Measurements from ENCODE around the gene PCSK6. TPM values are rescaled to one million over a fixed set of nuclear protein-coding genes. Genes with fewer than 3 reads are reported as not detected.

Gene PCSK6
- total RNA-seq, 2 donors from 2014 or later, result 0.61 to 2.1 TPM

DNA sequence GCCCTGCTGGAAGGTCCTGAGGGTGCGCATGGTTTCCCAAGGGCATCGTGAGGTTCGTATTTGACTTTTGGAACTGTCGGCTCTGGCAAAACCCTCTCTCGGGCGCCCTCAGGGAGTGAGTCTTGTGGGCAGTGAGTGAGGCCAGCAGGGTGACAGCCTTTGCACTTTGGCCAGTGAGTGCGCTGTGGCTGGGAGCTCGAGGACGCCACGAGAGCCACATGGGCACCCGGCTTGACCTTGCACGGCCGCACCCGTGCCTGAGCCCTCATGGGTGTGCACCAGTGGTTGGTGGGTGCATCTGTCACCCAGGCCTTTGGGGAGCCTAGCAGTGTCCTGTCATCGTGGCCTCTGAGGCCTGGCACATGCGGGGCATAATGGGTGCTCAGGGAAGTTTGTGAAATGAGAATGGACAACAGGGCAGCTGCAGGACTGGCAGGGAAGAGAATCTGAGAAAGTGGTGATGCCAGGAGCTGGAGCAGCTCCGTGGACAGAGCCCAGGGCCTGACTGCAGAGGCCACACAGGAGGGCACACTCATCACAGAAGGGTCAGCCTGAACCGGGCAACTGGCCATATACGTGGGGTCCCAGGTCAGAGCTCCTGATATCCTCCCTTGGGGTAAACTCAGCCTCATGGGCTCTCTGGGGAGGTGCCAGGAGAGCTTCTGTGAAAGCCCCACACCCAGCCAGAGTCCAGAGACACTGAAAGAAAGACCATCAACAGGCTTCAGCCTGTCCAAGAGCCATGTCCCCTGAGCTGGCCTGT, 164.1 kb downstream of the PCSK6 start:
- DNase-seq (ENCODE audit: low spot score in 2 of 2), result peak in 1 of 2 donors; percentile 41
- Mint-ChIP-seq H3K9me3 (no peaks in the 10 kb centered on the region), H3K27ac (no peak overlapping the region), H3K36me3 (no peaks in the 10 kb centered on the region)
- ATAC-seq, result no peak

DNA sequence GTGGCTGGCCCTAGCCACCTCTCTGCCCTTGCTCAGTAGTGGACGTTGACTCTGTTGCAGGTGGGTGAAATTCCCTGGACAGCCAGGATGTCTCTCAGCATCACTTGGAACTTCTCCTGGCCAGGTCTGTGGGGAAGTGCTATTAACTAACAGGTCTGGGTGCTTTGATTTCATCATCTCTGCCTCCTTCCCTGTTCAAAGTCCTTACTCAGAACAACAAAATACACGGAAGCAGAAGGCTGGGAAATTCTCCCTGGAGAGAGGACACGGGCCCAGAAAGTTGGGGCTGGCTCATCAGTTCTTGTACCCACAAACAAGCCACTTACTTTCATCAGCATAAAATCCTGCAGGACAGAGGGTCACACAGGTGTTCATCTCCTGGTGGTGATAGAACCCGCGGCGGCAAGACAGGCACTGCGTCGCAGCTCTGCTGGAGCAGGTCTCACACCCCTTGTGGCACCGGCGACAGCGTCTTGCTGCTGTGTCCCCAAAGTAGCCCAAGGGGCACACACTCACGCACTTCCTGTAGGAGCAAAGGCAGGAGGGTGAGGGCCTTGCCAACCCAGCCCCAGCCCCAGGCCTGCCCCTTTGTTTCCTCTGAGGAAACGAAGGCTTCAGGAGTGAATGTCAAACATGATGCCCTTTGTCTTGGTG, 164.9 kb downstream of the PCSK6 start:
- Mint-ChIP-seq H3K27ac (no peak overlapping the region), H3K9me3 (no peaks in the 10 kb centered on the region), H3K36me3 (no peaks in the 10 kb centered on the region)
- ATAC-seq (no peak), DNase-seq (ENCODE audit: low spot score in 2 of 2) (peak in 1 of 2 donors; percentile 25)

DNA sequence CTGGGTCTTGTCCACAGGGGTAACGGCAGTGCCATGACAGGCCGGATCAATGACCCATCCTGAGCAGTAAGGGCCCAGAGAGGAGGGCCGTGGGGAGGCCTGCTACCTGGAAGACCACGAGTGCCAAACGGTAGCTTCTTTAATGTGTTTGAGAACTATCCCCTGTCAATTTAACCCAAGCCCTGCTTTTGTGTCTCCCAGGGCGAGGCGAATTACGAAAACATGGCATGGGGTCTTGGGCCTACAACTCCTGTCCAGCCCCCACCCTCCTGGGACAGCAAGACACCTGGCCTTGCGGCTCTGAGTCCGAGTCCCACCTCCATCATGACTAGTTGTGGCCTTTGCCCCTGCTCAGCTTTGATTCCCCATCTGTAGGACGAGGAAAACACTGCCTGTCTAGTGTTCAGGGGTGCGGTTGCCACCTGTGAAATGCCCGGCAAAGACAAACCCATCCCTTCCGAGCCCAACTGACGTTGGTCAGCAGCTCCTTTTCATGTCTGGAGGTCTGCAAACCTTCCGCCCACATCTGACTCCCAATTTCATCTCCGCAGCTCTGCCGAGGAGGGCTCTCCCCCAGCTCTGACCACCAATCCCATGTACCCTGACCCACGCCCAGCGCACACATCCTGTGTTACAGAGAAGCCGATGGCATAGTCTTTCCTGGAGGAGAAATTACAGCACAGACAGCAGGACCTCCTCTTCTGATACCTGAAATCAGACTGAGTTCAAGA, 165.5 kb downstream of the PCSK6 start:
- Mint-ChIP-seq H3K36me3 (no peaks in the 10 kb centered on the region), H3K9me3 (no peaks in the 10 kb centered on the region), H3K27ac (no peak overlapping the region)
- DNase-seq (ENCODE audit: low spot score in 2 of 2) (peak in 1 of 2 donors; percentile 44), ATAC-seq (no peak)

DNA sequence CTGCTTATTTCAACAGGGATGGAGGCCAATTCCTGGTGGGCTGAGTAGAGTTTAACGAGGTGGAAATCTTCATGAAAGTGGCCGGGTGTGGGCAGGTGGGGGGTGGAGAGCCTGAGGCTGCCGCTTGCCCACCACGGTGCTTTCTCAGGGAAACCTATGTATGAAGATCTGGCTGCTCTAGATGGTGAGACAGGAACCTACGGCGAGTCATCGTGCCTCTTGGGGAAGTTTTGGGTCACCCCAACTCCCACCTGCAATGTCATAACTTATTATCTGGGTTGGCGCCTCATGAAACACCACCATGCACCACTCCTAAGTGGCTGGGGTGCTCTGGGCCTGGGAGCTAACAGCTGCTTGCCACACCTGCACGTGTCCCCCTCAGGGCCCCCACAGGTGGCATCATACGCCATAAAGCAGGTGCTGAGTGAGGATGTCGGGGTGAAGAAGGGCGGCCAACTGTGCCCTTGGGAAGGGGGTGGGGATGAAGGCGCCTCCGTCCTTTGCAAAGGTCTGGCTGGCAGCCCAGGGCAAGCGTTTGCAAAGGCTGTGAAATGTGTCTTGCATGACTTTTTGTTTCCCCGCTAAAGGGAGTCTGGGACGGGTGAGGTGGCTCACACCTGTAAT, 166.5 kb downstream of the PCSK6 start:
- no peak overlapping the region for H3K27ac Mint-ChIP-seq
- no peak for ATAC-seq
- no peaks in the 10 kb centered on the region for H3K9me3 Mint-ChIP-seq
- H3K36me3 Mint-ChIP-seq, result no peaks in the 10 kb centered on the region
- peak in 1 of 2 donors; percentile 25 for DNase-seq (ENCODE audit: low spot score in 2 of 2)

DNA sequence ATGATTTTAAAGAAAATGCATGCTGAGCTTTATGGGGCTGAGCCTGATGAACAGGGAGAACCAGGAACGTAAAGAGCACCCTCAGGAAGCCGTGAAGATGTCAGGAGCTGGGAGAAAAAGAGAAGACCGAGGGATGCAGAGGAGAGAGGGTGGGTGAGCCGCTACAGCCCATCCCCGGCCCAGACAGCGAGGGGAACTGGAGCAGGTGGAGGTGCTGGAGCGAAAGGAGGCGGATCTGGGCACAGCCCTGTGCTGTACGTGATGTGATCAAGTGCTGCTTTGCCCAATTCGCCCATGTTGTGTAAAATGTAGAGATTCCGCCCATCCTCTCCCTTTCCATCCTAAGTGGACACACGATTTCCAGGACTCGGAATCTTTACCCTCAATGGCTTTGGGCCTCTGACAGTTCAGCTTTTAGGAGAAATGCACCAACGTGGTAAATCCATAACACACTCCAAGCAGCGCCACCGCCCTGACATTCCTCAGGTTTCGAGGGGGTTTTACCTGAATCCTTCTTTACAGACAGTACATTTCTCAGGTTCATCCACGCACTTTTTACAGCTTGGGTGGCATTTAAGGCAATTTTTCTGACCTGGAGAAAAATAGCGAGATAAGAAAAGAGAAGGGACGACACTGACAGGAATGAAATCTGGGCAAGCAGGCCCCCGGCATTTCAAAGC, 167.4 kb downstream of the PCSK6 start:
- ATAC-seq (no peak), DNase-seq (ENCODE audit: low spot score in 2 of 2) (peak in 1 of 2 donors; percentile 25)
- no peaks in the 10 kb centered on the region for H3K36me3 Mint-ChIP-seq
- H3K27ac Mint-ChIP-seq, result peak overlapping the region in 1 of 2 donors; percentile 72
- no peaks in the 10 kb centered on the region for H3K9me3 Mint-ChIP-seq

DNA sequence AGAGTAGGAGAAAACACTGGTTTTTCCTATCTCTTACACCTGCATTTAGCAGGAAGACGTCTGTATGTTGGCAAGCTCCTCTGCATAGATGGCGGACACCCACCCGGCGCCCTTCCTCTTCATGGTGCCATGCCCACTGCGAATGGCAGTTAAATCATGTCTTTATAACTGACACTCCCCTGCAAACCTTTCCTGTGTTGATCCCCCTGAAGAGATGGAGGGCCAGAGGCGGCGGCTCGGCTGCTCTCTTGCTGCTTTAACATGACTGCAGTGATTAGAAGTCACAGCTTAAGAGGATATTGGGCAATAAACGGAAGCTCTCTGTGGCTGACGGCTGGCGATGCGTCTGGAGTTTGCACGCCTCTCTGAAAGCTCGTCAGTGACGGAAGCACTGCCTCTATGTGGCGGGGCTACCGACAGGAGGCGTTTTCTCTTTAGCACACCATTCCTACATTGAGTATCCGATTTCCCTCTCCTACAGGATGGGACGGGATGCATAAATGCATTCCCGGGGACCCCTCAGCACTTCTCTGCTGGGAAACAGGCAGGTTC, 168.9 kb downstream of the PCSK6 start:
- DNase-seq (ENCODE audit: low spot score in 2 of 2), result peak; percentile 54 to 59
- H3K36me3 Mint-ChIP-seq, result no peaks in the 10 kb centered on the region
- ATAC-seq, result peak; percentile 95 to 97
- peak overlapping the region; percentile 29 to 72 for H3K27ac Mint-ChIP-seq
- no peaks in the 10 kb centered on the region for H3K9me3 Mint-ChIP-seq

DNA sequence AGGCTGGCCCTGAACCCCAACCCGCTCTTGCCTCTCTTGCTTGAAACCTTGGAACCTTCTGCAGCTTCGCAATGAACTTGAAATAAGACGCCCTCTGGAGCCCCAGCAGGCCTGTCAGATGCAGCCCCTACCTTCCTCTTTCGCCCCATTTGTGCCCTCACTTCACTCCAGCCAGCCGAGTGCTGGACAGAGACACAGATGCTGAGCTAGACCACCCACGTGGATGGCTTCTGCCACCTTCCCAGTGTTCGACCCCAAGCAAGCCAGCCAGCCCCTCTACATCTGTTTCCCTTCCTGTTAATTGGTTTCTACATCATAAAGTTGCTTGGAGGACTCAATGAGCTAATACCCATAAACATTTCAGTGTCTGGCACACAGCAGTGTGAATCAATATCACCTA, 170.7 kb downstream of the PCSK6 start:
- Mint-ChIP-seq H3K9me3 (no peaks in the 10 kb centered on the region), H3K36me3 (no peaks in the 10 kb centered on the region), H3K27ac (no peak overlapping the region)
- DNase-seq (ENCODE audit: low spot score in 2 of 2), result peak in 1 of 2 donors; percentile 38
- no peak for ATAC-seq

DNA sequence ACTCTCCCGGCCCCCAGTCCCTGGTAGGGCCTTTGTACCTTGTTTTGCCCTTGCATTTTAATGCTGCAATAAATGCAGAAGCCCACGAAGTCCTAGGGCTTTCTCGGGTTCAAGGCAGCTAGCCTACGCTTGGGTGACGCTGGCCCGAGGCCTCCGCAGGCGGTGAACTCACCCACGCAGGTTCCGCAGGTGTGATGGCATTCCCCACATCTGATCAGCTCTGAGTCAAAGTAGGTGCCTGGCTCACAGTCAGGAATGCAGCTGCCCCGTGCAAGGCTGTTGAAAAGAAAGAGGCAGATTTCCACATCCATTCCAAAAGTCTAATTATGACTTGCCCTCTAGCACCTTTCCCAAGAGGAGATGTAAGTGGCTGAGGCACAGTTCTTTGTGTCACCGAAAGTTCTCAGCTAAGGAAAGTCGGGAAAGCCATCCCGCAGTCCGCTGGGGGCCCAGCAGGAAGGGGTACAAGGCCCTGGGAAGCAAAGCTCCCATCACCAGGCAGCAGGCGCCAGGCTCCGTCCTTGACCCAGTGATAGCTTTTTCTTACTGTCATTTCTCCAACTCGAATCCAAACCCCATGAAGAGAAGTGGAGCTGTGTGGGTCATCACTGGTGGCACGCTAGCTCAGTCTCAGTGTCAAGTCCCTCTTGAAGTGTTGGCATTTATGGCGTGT, 171.2 kb downstream of the PCSK6 start:
- no peak for ATAC-seq
- no peak overlapping the region for H3K27ac Mint-ChIP-seq
- peak in 1 of 2 donors; percentile 48 for DNase-seq (ENCODE audit: low spot score in 2 of 2)
- no peaks in the 10 kb centered on the region for H3K9me3 Mint-ChIP-seq
- H3K36me3 Mint-ChIP-seq, result no peaks in the 10 kb centered on the region

DNA sequence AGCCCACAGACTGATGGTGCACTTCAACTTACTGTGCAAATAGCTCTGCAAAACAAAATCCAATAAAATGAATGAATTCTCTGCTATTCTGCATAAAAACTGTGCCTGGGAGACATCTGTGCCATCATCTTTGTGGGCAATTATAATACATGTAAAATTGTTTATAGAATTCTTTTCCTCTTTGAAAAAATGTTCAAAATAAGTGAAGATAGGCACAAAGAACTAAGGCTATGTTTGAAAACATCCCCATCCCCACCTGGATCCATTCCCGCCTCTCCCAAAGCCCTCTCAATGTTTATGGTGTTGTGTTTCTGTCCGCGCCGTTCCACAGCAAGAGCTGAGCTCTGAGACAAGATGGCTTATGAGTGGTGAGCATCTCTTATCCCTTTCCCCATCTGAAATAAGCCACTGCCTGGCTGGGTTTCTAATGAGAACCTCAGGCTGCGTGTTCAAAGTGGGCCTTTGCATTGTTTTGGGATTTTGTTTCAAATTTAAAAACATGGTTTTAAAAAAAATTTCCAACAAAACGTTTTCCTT, 172.1 kb downstream of the PCSK6 start:
- ATAC-seq (no peak), DNase-seq (ENCODE audit: low spot score in 2 of 2) (no peak)
- H3K9me3 Mint-ChIP-seq, result no peaks in the 10 kb centered on the region
- no peak overlapping the region for H3K27ac Mint-ChIP-seq
- H3K36me3 Mint-ChIP-seq, result no peaks in the 10 kb centered on the region

DNA sequence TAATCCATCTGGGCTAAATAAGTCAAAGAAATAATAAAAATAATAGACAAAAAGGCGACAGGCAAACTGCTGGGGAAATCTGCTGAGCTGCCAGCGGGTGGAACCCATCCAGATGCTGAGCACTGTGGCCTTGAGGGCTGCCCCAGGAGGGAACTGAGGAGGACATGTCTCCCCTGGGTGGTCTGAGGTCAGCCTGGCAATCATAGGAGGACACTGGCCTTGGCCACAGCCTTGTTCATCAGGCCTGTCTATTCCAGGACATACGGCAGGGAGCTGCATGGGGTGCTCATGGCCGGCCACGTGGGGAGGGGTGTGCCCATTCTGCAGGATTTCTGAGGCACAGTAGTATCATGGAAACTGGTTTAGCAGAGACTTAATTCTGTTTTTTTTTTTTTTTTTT, 173.0 kb downstream of the PCSK6 start:
- Mint-ChIP-seq H3K36me3 (no peaks in the 10 kb centered on the region), H3K9me3 (no peaks in the 10 kb centered on the region), H3K27ac (no peak overlapping the region)
- ATAC-seq (no peak), DNase-seq (ENCODE audit: low spot score in 2 of 2) (peak in 1 of 2 donors; percentile 35)

DNA sequence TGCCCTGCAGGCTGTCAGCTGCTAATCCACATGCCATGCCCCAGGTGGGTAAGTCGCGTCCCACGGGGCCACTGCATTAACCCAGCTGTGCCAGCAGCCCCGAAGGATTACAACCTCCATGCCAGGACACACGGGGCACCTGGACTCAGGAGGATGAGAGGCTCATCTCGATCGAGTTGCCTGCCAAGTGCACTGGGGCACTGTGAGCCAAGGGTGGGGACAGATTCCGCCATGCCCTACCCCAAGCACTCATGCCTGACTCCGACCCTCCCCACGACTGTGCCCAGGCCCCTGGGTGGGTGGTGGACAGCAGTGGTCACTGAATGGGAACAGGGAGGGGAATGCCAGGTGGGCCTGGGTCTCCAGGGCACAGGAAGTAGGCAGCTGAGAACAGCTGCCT, 173.8 kb downstream of the PCSK6 start:
- ATAC-seq (no peak), DNase-seq (ENCODE audit: low spot score in 2 of 2) (peak in 1 of 2 donors; percentile 41)
- Mint-ChIP-seq H3K36me3 (no peaks in the 10 kb centered on the region), H3K9me3 (no peaks in the 10 kb centered on the region), H3K27ac (no peak overlapping the region)

DNA sequence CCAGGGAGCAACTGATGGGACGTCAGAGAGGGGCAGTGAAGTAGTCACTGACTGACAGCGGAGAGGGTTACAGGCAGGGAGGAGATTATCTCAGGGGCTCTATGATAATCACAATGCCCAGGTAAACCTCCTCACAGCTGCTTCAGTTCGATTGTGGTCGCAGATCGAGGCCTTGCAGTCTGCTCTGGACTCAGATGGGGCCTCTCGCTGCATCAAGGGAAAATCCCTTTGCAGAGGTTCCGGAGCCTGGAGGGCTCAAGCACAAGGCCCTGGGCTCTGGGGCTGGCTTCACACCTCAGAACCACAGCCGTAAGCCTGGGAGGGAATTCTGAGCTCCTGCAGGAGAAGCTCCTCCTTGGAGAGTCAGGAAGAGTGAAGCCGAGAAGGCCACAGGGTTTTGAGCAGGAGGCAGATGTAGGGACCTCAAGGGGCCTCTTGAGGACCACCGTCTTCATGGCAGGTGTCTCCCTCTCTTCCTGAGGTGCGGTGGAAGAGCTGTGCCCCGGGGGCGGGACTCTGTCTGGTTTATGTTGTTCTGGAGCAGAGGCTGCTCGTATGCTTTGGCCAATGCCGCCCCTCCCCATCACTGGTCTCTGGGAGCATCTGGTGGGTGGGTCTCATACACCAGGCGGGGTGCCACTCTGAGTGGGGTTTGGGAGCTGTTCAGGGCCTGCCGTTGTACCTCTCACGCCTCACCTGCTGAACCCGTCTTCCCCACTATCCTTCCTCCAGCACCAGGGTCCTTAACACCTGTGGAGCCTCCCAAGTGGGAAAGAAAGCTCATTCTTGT, 175.0 kb downstream of the PCSK6 start:
- no peak overlapping the region for H3K27ac Mint-ChIP-seq
- no peaks in the 10 kb centered on the region for H3K9me3 Mint-ChIP-seq
- no peaks in the 10 kb centered on the region for H3K36me3 Mint-ChIP-seq
- no peak for ATAC-seq
- peak in 1 of 2 donors; percentile 20 for DNase-seq (ENCODE audit: low spot score in 2 of 2)

DNA sequence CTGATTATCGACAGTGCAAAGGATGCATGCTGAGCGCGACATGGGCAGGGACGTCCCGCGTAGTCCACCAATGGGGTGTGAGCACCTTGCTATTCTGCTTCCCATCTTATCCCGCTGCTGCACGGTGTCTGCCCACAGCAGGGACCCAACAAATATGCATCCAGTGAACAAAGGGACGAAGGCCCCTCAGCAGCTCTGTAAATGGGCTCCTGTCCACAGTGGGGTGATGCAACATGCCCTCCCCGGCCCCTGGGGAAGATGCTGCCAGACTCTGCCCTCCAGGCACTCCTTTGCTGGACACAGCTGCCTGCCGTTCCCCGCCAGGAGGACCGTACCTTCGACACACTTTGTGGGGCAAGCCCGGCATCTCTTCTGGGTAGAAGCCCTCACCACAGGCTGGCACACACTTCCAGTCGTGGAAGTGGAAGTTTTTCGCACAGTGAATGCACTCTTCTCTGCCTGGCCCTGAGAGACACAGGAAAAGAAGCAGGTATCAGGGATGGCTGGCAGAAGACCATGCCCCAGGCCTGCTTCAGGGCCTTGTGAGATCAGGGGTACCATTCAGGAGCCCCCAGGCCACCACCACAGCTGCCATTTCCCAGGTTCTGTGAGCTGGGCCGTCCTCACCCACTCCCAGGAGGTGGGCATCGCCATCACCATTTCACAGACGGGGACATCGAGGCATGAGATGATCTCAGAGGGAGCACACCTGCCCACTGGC, 176.3 kb downstream of the PCSK6 start:
- Mint-ChIP-seq H3K9me3 (no peaks in the 10 kb centered on the region), H3K36me3 (no peaks in the 10 kb centered on the region), H3K27ac (no peak overlapping the region)
- DNase-seq (ENCODE audit: low spot score in 2 of 2), result peak in 1 of 2 donors; percentile 33
- no peak for ATAC-seq

DNA sequence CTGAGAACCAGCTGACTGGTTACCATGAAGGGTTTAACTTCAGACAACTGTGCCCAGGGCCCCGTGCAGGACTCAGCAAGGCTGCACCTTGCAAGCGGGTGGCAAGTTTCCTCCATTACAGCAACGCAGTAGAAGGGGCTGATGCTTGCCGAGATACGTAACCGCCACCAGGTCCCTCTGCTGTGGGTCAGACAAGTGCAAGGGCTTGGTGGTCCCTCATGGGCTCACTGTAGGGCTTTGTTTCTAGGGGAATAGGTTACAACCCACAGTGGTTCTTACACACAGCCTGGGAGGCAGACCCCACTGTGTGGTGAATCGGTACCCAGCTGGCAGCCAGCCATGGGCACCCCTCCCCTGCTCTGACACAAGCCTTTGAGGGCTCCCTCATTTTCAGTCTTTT, 179.0 kb downstream of the PCSK6 start:
- H3K27ac Mint-ChIP-seq, result no peak overlapping the region
- no peaks in the 10 kb centered on the region for H3K9me3 Mint-ChIP-seq
- DNase-seq (ENCODE audit: low spot score in 2 of 2) (peak in 1 of 2 donors; percentile 34), ATAC-seq (no peak)
- H3K36me3 Mint-ChIP-seq, result no peaks in the 10 kb centered on the region
